HL-60 (cell line): ENCODE measurements around the gene IL31.

Experiments
- DNase-seq, 2 experiments: peaks; one replicate each; pipeline ENCODE4 v3.0.0-alpha.2; 2010 to 2020; ENCODE audit warnings: low read depth in 1 of 2, low spot score in 1 of 2
- H3K27ac ChIP-seq: fragments of 250-450 bp; sonication (Bioruptor Pico); replicated peaks from 2 replicates; pipeline ENCODE4 v1.5.1; 2020; ENCODE audit warnings: mild to moderate bottlenecking, moderate library complexity
- H3K27me3 ChIP-seq: fragments of 250-450 bp; sonication (Bioruptor Pico); 2 replicates; pipeline ENCODE4 v1.5.1; 2021; ENCODE audit warnings: mild to moderate bottlenecking, moderate library complexity; ENCODE audit not compliant: insufficient read depth, poor library complexity, severe bottlenecking
- H3K4me3 ChIP-seq: replicated peaks from 2 replicates; pipeline ENCODE4 v1.5.1; 2011; ENCODE audit warnings: mild to moderate bottlenecking, control low read depth, low read length; ENCODE audit not compliant: insufficient read depth
- CTCF ChIP-seq: IDR thresholded peaks from one replicate; pipeline ENCODE4 v1.5.1; 2011; ENCODE audit warnings: low read length, control low read depth, inconsistent platforms; ENCODE audit not compliant: insufficient read depth
- GABPA ChIP-seq: IDR thresholded peaks from 2 replicates; pipeline ENCODE4 v1.6.1; 2012; ENCODE audit warnings: low read depth
- POLR2AphosphoS5 ChIP-seq: IDR thresholded peaks from 2 replicates; pipeline ENCODE4 v1.6.1; 2012; ENCODE audit warnings: low read depth
- REST ChIP-seq: IDR thresholded peaks from 2 replicates; pipeline ENCODE4 v1.6.1; 2012; ENCODE audit warnings: low read depth; ENCODE audit not compliant: insufficient replicate concordance
- SPI1 ChIP-seq: IDR thresholded peaks from 2 replicates; pipeline ENCODE4 v1.6.1; 2012; ENCODE audit warnings: low read depth, mild to moderate bottlenecking, borderline replicate concordance

The IL31 gene

DNA sequence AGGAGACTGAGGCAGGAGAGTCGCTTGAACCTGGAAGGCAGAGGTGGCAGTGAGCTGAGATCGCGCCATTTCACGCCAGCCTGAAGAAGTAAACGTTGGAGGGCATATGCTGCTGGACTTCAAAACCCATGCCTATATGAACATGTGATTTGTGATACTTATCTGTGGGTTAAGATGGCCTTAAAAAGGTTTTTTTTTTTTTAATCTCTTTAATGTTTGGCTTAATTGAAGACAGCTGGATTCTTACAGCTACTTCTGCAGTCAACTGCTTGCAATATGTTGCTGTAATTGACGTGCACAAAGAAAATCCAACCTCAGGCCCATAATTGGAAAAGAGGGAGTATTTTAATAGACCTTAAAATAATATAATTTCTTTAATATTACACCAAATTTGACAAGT lies 28.0 kb upstream of the IL31 start:
- H3K27me3 ChIP-seq, result peaks cover 28% of the 10 kb centered on the region
- H3K4me3 ChIP-seq, result no peak overlapping the region
- no peak for DNase-seq
- TF ChIP-seq SPI1 (no peak), REST (no peak), CTCF (no peak), GABPA (no peak)
- H3K27ac ChIP-seq, result no peak overlapping the region

DNA sequence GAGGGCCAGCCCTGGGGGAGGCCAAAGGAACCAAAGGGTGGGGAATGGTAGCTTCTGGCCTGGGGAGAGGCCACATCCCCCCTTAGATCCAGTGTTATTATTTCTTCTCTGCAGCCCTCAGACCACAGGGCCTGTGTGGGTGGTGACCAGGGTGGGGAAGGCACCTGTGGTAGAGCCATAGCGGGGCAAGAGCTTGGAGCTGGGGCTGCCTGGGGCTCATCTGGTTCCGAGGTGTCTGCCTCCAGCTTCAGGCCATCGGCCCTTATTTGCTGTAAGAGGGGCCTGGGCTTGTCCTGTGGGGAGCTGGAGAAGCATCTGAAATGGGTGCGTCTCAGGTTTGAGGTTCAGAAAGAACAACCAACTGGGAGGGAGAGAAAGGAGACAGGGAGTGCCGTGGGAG lies 27.4 kb upstream of the IL31 start:
- no peak for DNase-seq
- no peak overlapping the region for H3K4me3 ChIP-seq
- TF ChIP-seq GABPA (no peak), REST (no peak), POLR2AphosphoS5 (no peak), SPI1 (no peak), CTCF (no peak)
- H3K27me3 ChIP-seq, result peaks cover 28% of the 10 kb centered on the region
- no peak overlapping the region for H3K27ac ChIP-seq

DNA sequence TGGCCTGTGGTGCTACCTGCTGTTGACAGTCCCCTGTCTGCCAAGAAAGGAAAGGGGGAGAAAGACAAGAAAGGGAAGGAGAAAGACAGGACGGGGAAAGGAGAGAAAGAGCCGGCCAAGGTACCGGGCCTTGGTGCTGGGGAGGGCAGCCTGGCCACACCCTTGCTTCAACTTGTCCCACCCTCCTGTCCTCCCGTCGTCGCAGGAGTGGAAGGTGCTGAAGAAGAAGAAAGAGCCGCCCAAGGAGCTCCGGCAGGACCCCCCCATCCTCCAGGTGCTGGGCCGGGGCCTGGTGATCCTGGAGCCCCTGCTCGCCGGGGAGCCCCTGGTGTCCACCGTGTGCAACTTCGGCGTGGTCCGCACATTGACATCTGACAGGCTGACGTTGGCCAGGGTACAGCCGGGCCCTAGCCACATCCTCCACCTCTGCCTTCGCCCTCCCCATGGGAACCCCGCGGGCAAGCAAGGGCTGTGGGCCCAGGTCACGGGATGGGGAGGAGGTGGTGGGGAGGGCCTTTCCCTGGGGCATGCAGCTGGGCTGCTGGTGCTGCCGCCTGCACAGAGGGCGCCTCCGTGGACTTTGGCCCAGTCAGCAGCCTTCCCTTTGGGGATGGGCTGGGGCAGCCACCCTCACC lies 26.6 kb upstream of the IL31 start:
- DNase-seq, result no peak
- H3K27me3 ChIP-seq, result peaks cover 26% of the 10 kb centered on the region
- H3K27ac ChIP-seq, result no peak overlapping the region
- H3K4me3 ChIP-seq, result no peak overlapping the region
- TF ChIP-seq SPI1 (no peak), POLR2AphosphoS5 (no peak), CTCF (no peak), GABPA (no peak), REST (no peak)
